ENCODE measurements around the gene EDN3.

Gene EDN3

GRCh38 chr20:59300333-59301081, at the start of gene EDN3:
EDN3 (plus strand) TSS chr20:59300611; CDS start chr20:59300813, 202 bp downstream.
- DNase-seq = no peak

- no peak for DNase-seq
These were observed 47.1 kb upstream of the EDN3 start for GRCh38 chr20:59253325-59253724.

GRCh38 chr20:59253779-59254319, 46.6 kb upstream of the EDN3 start:
- no peak for DNase-seq

DNA sequence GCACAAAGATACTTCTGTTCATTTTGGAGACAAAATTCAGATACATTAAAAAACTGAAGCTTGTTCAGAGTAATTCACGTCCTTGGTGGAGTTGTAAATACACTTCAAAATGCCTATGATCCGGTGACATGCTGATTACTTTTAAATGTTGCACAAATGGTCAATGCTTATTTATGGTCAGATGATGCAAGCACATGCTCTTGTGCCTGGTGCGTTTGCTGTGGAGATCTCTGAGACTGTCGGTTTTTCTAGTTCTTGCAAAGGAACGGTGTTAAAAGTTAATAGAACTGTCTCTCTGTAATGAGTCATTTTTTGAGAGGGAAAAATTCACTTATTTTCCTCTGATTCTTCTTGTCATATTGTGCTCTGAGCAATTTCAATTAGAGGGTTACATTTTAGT, 45.2 kb upstream of the EDN3 start:
- DNase-seq = no peak

GRCh38 chr20:59258221-59258621, 42.2 kb upstream of the EDN3 start:
- DNase-seq = no peak

- no peak for DNase-seq
These were observed 40.5 kb upstream of the EDN3 start for GRCh38 chr20:59259946-59260345.

- no peak for DNase-seq
These were observed 35.1 kb upstream of the EDN3 start for GRCh38 chr20:59265298-59265697.

DNA sequence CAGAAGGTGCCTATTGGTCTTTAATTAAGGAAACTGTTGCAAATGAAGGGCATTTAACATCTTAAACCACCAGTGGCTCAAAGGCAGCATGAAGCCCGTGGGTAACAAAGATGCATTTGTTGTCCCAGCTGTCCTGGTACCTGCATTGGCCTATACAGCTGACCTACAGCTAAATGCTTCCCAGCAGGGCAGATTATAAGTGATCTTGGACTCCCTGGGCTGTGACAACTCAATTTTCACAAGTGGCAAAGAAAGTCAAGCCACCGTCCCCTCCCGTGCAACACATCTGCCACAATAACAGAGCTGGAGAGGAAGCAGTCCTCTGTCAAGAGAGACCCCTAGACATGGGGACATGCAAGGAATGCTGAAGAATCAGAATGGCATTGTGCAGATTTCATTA, 31.5 kb upstream of the EDN3 start:
- DNase-seq = peak; percentile 22

- DNase-seq = no peak
These were observed 30.9 kb upstream of the EDN3 start for GRCh38 chr20:59269411-59270025.

- no peak for DNase-seq
These were observed 30.0 kb upstream of the EDN3 start for GRCh38 chr20:59270380-59270779.

- DNase-seq = no peak
These were observed 26.6 kb upstream of the EDN3 start for GRCh38 chr20:59273739-59274357.

- no peak for DNase-seq
These were observed 23.5 kb upstream of the EDN3 start for GRCh38 chr20:59276938-59277337.

GRCh38 chr20:59284470-59284869, 15.9 kb upstream of the EDN3 start:
- DNase-seq = no peak

- no peak for DNase-seq
These were observed 10.4 kb upstream of the EDN3 start for GRCh38 chr20:59289994-59290393.

DNA sequence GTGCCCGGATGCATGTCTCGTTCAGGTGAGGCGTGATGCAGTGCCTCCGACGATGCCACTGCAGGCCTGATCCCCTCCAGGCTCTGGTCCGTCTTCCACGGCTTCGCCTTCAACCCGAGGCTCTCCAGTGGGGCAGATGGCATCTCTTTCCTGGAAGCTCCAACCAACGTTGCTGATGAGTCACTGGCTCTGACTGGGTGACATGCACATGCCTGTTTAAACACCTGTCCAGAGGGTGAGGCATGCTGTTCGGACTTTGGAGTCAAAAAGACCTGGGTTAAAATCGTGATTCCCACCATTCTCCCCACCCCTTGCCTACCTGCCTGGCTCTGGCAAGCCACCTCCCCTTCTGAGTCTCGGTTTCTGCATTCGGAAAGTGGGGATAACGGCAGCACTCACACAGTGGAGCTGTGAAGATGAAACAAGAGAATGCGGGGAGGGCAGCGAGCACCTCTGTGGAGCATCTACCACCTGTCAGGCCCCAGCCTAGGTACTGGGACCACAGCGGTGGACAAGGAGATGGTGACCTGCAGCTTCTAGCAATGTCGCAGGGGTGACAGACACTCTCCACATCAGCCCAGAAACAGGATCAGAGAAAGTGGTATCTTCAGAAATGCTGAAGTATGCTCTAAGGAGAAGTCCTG, 8.5 kb upstream of the EDN3 start:
- DNase-seq = no peak

DNA sequence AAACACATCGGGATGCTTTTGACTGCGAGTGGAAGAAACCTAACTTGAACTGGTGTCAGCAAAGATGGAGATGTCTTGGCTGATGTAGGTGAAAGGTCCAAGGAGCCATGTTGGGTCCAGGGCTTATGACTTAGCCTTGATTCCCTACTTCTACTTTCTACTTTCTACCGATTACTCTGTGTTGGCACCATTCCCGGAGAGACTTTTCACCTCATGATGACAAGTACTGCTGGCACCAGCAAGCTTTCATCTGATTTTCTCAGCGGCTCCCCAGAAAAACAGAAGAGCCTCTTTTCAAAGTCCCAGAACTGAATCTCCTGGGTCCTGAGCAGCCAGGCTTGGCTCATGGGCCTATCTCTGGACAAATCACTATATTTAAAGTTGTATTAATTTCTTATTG, 4.9 kb upstream of the EDN3 start:
- no peak for DNase-seq

- DNase-seq = no peak
These were observed 2.7 kb upstream of the EDN3 start for GRCh38 chr20:59297686-59298085.

- no peak for DNase-seq
These were observed 472 bp upstream of the EDN3 start for GRCh38 chr20:59299945-59300332.

GRCh38 chr20:59301343-59302007, 1.1 kb downstream of the EDN3 start:
- DNase-seq = no peak

DNA sequence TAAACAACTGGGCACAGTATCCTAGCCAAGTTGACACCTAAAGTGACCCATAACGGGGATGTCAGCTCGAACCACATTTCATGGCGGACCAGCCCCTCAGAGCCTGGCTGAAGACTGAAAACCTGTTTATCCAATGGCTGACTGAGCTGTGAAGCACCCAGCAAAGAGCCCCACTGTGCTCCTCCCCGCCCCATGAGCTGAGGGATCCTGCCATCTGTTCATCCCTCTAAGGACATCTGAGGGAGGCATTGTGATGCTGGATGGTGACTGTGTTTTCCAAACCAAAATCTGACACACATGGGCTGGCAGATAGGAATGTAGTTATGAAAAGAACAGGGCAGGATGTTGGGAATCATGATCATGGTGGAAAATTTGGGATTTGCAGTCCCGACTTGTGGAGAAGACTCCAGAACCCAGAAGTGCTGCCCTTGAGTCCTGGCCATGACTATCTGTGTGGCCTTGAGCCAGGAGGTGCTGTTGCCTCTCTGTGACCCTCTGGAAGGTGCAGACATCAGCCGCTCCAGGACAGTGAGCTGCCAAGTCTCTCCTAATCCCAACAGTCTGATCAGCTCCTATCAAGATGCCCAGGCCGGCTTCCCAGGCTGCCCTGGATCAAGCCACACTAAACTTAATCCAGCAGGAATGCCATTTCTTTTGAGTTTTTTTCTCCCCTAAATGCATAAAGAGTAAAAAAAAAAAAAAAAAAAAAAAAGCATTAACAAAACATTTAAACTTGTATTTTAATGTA, 5.7 kb downstream of the EDN3 start:
- no peak for DNase-seq

DNA sequence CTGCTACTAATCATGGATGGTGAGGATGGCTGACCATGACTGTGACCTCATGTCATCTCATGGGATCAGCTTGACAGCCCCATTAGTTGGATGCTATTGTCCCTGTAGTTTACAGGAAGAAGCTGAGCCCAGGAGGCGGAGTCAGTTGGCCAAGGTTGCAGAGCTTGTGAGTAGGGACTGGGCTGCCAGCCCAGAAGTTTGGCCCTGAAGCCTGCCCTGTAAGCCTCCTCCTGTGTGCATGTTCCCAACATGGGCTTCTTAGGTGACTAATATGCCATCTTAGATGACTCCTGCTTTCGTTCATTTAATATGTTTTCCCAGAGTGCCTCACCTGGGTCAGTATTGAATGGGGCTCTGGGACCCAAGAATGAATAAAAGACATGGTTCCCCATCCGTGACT, 6.9 kb downstream of the EDN3 start:
- DNase-seq = no peak

DNA sequence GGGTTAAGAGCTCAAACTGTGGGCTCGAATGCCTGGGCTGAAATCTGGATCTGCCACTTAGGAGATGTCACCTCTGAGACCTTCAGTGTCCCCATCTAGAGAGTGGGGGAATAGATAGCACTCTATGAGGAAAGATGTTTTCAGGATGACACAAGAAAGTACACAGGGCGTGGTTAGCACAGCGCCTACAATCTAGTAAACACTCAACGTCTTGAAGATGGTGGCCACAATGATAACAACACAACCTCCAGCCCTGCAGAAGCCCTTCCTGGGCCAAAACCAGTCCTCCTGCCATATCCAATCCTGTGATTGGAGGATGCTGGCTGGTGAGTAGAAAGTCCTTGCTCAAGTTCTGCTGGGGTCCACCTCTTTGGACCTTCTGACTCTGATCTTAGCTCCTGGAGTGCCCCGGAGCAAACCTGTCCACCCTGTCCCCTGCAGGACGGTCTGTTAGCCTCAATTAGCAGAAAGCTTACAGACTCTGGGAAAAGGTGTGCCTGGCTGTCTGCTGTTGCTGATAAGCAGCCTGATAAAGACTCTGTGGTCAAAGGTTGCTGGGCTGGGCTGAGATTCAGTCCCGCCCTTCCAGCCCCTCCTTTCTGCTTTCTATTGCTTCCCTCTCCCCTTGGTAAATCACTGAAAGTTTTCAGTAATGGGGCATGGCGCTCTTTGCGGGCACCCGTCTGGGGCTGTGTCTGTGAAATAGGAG, 8.2 kb downstream of the EDN3 start:
- no peak for DNase-seq
